Breast epithelium (tissue), 4 donors: ENCODE results near the gene OSMR. TPM values are rescaled to one million over a fixed set of nuclear protein-coding genes. Genes with fewer than 3 reads are reported as not detected.

Experiments used
- DNase-seq, 2 donors: peaks; one replicate each; pipeline ENCODE4 v3.0.0-alpha.2; 2019; ENCODE audit warnings: low spot score in 2 of 2
- H3K27ac ChIP-seq, 2 donors: fragments of 200-600 bp; sonication (generic) in 1 of 2; one replicate each; pipeline ENCODE4 v1.5.1; 2016 to 2019; ENCODE audit warnings: mild to moderate bottlenecking in 1 of 2
- H3K27me3 ChIP-seq, 2 donors: fragments of 200-600 bp; sonication (generic) in 1 of 2; one replicate each; pipeline versions ENCODE4 v1.5.1 to v1.6.0; 2017 to 2019; ENCODE audit warnings: control low read depth in 1 of 2, mild to moderate bottlenecking in 1 of 2
- H3K36me3 ChIP-seq: fragments of 200-600 bp; one replicate; pipeline ENCODE4 v1.5.1; 2019
- H3K4me1 ChIP-seq, 2 donors: fragments of 200-600 bp; sonication (generic); one replicate each; pipeline ENCODE4 v1.5.1; 2016 to 2019; ENCODE audit warnings: control low read depth in 1 of 2
- H3K4me3 ChIP-seq, 3 donors: fragments of 200-600 bp; sonication (generic); 1 replicate in 2 of 3; 2 replicates in 1 of 3; pipeline ENCODE4 v1.5.1; 2016 to 2019; ENCODE audit warnings: mild to moderate bottlenecking in 3 of 3, moderate library complexity in 2 of 3
- H3K9me3 ChIP-seq, 2 donors: fragments of 200-600 bp; sonication (generic) in 1 of 2; one replicate each; pipeline ENCODE4 v1.5.1; 2016 to 2019; ENCODE audit warnings: control low read depth in 1 of 2
- POLR2A ChIP-seq: fragments of 450-650 bp; IDR thresholded peaks from one replicate; pipeline ENCODE4 v1.6.1; 2016; ENCODE audit warnings: antibody characterized with exemption, mild to moderate bottlenecking, moderate library complexity
- POLR2AphosphoS5 ChIP-seq, 3 donors: sonication (generic); formaldehyde crosslinking; IDR thresholded peaks; one replicate each; pipeline ENCODE4 v1.6.1; 2017; ENCODE audit warnings: antibody characterized with exemption in 3 of 3
- intact Hi-C: fragments of 100-400 bp; cut with DNase I; formaldehyde crosslinking; loops from one replicate; pipeline ENCODE4 v1.15.1; 2023; ENCODE audit warnings: low total_unique reads
- total RNA-seq, 3 donors: library from RNA; depleted of rRNA; stranded (reverse); fragments of >200 nt; gene quantifications; one replicate each; pipeline ENCODE4 v1.1.0, GENCODE V29; 2016
- TF ChIP-seq, protein P1 (sequence below), 3 donors: fragments of 450-650 bp; IDR thresholded peaks; one replicate each; pipeline ENCODE4 v1.5.1; 2016 to 2017; ENCODE audit warnings: antibody characterized with exemption in 3 of 3, mild to moderate bottlenecking in 3 of 3, moderate library complexity in 3 of 3

Gene OSMR
- total RNA-seq, 3 donors from 2014 or later, result 32.2 to 121 (median 54.0) TPM

GRCh38 chr5:38870595-38870994, 24.8 kb downstream of the OSMR start:
- Histone ChIP-seq H3K27me3 (no peaks in the 10 kb centered on the region), H3K9me3 (no peaks in the 10 kb centered on the region), H3K36me3 (no peaks in the 10 kb centered on the region), H3K27ac (peak overlapping the region in 1 of 2 donors; percentile 3), H3K4me3 (no peak overlapping the region), H3K4me1 (no peaks in the 10 kb centered on the region)
- no peak for TF ChIP-seq POLR2A
- TF ChIP-seq, protein P1, sequence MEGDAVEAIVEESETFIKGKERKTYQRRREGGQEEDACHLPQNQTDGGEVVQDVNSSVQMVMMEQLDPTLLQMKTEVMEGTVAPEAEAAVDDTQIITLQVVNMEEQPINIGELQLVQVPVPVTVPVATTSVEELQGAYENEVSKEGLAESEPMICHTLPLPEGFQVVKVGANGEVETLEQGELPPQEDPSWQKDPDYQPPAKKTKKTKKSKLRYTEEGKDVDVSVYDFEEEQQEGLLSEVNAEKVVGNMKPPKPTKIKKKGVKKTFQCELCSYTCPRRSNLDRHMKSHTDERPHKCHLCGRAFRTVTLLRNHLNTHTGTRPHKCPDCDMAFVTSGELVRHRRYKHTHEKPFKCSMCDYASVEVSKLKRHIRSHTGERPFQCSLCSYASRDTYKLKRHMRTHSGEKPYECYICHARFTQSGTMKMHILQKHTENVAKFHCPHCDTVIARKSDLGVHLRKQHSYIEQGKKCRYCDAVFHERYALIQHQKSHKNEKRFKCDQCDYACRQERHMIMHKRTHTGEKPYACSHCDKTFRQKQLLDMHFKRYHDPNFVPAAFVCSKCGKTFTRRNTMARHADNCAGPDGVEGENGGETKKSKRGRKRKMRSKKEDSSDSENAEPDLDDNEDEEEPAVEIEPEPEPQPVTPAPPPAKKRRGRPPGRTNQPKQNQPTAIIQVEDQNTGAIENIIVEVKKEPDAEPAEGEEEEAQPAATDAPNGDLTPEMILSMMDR (IDR thresholded peaks at IDR 0.05), result no peak
- TF ChIP-seq POLR2AphosphoS5 (IDR thresholded peaks at IDR 0.05), result no peak
- intact Hi-C loops, result loop anchor here (10.0 kb wide), 1 partner anchor 1114 kb away; no protein-coding TSS in a partner anchor
- no peak for DNase-seq

GRCh38 chr5:38871058-38871605, 25.3 kb downstream of the OSMR start:
- Histone ChIP-seq H3K4me3 (no peak overlapping the region), H3K27me3 (no peaks in the 10 kb centered on the region), H3K36me3 (no peaks in the 10 kb centered on the region), H3K4me1 (no peaks in the 10 kb centered on the region), H3K9me3 (no peaks in the 10 kb centered on the region), H3K27ac (peak overlapping the region in 1 of 2 donors; percentile 3)
- TF ChIP-seq POLR2A (no peak), POLR2AphosphoS5 (IDR thresholded peaks at IDR 0.05) (no peak)
- TF ChIP-seq, protein P1 (IDR thresholded peaks at IDR 0.05), result no peak
- DNase-seq, result no peak
- intact Hi-C loops, result loop anchor here (10.0 kb wide), 1 partner anchor 1114 kb away; no protein-coding TSS in a partner anchor

- Histone ChIP-seq H3K4me1 (no peaks in the 10 kb centered on the region), H3K4me3 (no peak overlapping the region), H3K27ac (no peak overlapping the region), H3K9me3 (no peaks in the 10 kb centered on the region), H3K36me3 (no peaks in the 10 kb centered on the region), H3K27me3 (no peaks in the 10 kb centered on the region)
- DNase-seq, result no peak
- intact Hi-C loops, result loop anchor here (10.0 kb wide), 1 partner anchor 1113 kb away; no protein-coding TSS in a partner anchor
- no peak for TF ChIP-seq POLR2A
- TF ChIP-seq POLR2AphosphoS5 (IDR thresholded peaks at IDR 0.05), result no peak
- TF ChIP-seq, protein P1 (IDR thresholded peaks at IDR 0.05), result no peak
Observed at GRCh38 chr5:38871790-38872551, 26.2 kb downstream of the OSMR start.

GRCh38 chr5:38872826-38873225, 27.0 kb downstream of the OSMR start:
- H3K27me3 ChIP-seq, result no peaks in the 10 kb centered on the region
- H3K4me3 ChIP-seq, result no peak overlapping the region
- no peak for DNase-seq
- H3K9me3 ChIP-seq, result no peaks in the 10 kb centered on the region
- TF ChIP-seq POLR2AphosphoS5 (IDR thresholded peaks at IDR 0.05) (no peak), POLR2A (no peak)
- TF ChIP-seq, protein P1 (IDR thresholded peaks at IDR 0.05), result no peak
- H3K4me1 ChIP-seq, result no peaks in the 10 kb centered on the region
- intact Hi-C loops, result loop anchor here (10.0 kb wide), 1 partner anchor 1112 kb away; no protein-coding TSS in a partner anchor
- H3K36me3 ChIP-seq, result no peaks in the 10 kb centered on the region
- no peak overlapping the region for H3K27ac ChIP-seq

DNA sequence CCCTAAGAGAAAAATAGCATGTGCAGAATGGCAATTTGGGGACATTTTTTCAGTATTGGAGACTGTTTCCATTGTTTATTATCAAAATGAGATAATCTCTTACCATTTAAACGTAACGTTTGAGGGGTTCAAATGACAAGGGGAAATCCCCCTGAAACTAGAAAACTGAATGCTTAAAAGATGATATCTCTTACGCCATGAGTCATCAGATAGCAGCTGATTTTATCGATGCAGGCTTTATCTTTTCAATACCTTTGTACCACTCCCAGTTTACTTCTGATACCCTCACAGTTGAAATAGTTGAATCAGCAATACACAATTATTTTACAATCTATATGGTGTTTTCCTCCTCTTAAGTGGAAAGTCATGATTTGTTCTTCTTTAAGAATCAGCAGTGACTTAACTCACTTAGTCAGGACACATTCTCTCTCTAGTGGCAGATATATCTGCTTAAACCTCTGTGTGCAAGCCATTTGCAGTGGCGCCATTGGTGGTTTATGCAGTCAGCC, 29.2 kb downstream of the OSMR start:
- TF ChIP-seq POLR2A (no peak), POLR2AphosphoS5 (IDR thresholded peaks at IDR 0.05) (no peak)
- TF ChIP-seq, protein P1 (IDR thresholded peaks at IDR 0.05), result no peak
- intact Hi-C loops, result loop anchor here (10.0 kb wide), 1 partner anchor 1110 kb away; no protein-coding TSS in a partner anchor
- Histone ChIP-seq H3K27me3 (no peaks in the 10 kb centered on the region), H3K36me3 (no peaks in the 10 kb centered on the region), H3K27ac (no peak overlapping the region), H3K4me1 (no peaks in the 10 kb centered on the region), H3K4me3 (no peak overlapping the region), H3K9me3 (no peaks in the 10 kb centered on the region)
- no peak for DNase-seq
